Measurements from ENCODE around the gene LILRB5. TPM values are rescaled to one million over a fixed set of nuclear protein-coding genes. Genes with fewer than 3 reads are reported as not detected.

Gene LILRB5
- total RNA-seq, 4 donors from 2014 or later = 0.70 to 5.9 (median 3.3) TPM

GRCh38 chr19:54262470-54262869, 5.4 kb upstream of the LILRB5 start:
- ATAC-seq (no peak), DNase-seq (no peak)
- Histone ChIP-seq H3K4me1 (no peaks in the 10 kb centered on the region), H3K27ac (no peak overlapping the region), H3K4me3 (no peak overlapping the region), H3K36me3 (no peaks in the 10 kb centered on the region), H3K27me3 (no peaks in the 10 kb centered on the region), H3K9me3 (no peaks in the 10 kb centered on the region)
- in situ Hi-C loops (cut with MboI; ENCODE audit: low sequenced_read_pairs in 4 of 4) (no loop called here), intact Hi-C loops (cut with DNase I; ENCODE audit: low total_unique reads) (no loop called here)
- no peak for TF ChIP-seq CTCF (IDR thresholded peaks at IDR 0.05 in 4 of 5, conservative IDR thresholded peaks at IDR 0.05 in 1 of 5)
- no peak for TF ChIP-seq POLR2A (IDR thresholded peaks at IDR 0.05)

GRCh38 chr19:54262066-54262465, 5.0 kb upstream of the LILRB5 start:
- no peaks in the 10 kb centered on the region for H3K27me3 ChIP-seq
- ATAC-seq (no peak), DNase-seq (no peak)
- H3K27ac ChIP-seq = no peak overlapping the region
- H3K4me1 ChIP-seq = no peaks in the 10 kb centered on the region
- no peaks in the 10 kb centered on the region for H3K9me3 ChIP-seq
- TF ChIP-seq POLR2A (IDR thresholded peaks at IDR 0.05) = no peak
- TF ChIP-seq CTCF (IDR thresholded peaks at IDR 0.05 in 4 of 5, conservative IDR thresholded peaks at IDR 0.05 in 1 of 5) = no peak
- no peaks in the 10 kb centered on the region for H3K36me3 ChIP-seq
- intact Hi-C loops (cut with DNase I; ENCODE audit: low total_unique reads) (no loop called here), in situ Hi-C loops (cut with MboI; ENCODE audit: low sequenced_read_pairs in 4 of 4) (no loop called here)
- no peak overlapping the region for H3K4me3 ChIP-seq

GRCh38 chr19:54256250-54257115, 590 bp downstream of the LILRB5 start:
- TF ChIP-seq CTCF (IDR thresholded peaks at IDR 0.05 in 4 of 5, conservative IDR thresholded peaks at IDR 0.05 in 1 of 5) = no peak
- TF ChIP-seq POLR2A (IDR thresholded peaks at IDR 0.05) = no peak
- Histone ChIP-seq H3K4me3 (peak overlapping the region in 1 of 4 donors; percentile 17), H3K27me3 (peaks cover 0 to 12% (median 5%) of the 10 kb centered on the region in 3 donors), H3K27ac (no peak overlapping the region), H3K9me3 (no peaks in the 10 kb centered on the region), H3K36me3 (no peaks in the 10 kb centered on the region), H3K4me1 (no peaks in the 10 kb centered on the region)
- ATAC-seq (no peak), DNase-seq (no peak)
- in situ Hi-C loops (cut with MboI; ENCODE audit: low sequenced_read_pairs in 4 of 4) = no loop called here
- intact Hi-C loops (cut with DNase I; ENCODE audit: low total_unique reads) = no loop called here

GRCh38 chr19:54255105-54255775, 1.8 kb downstream of the LILRB5 start:
- TF ChIP-seq POLR2A (IDR thresholded peaks at IDR 0.05) = no peak
- TF ChIP-seq CTCF (IDR thresholded peaks at IDR 0.05 in 4 of 5, conservative IDR thresholded peaks at IDR 0.05 in 1 of 5) = no peak
- DNase-seq (no peak), ATAC-seq (no peak)
- in situ Hi-C loops (cut with MboI; ENCODE audit: low sequenced_read_pairs in 4 of 4) = no loop called here
- Histone ChIP-seq H3K36me3 (no peaks in the 10 kb centered on the region), H3K9me3 (no peaks in the 10 kb centered on the region), H3K27me3 (peaks cover 0 to 12% (median 5%) of the 10 kb centered on the region in 3 donors), H3K4me3 (no peak overlapping the region), H3K27ac (no peak overlapping the region), H3K4me1 (no peaks in the 10 kb centered on the region)
- intact Hi-C loops (cut with DNase I; ENCODE audit: low total_unique reads) = no loop called here
